UCSD-AML1 (cell line): ENCODE results near the gene INAFM2.

Source experiments
- DNase-seq: peaks from one replicate; lab custom pipeline; 2025; ENCODE audit not compliant: unreplicated experiment; lab: John Stamatoyannopoulos, UW

The INAFM2 gene

GRCh38 chr15:40323239-40323952 is at the start of gene INAFM2:
Gene INAFM2 (plus strand): TSS chr15:40323692. CDS start chr15:40324056, 364 bp downstream.
- peak; percentile 98 for DNase-seq

GRCh38 chr15:40274350-40275274 is 48.9 kb upstream of the INAFM2 start:
- DNase-seq: peak; percentile 87

GRCh38 chr15:40275523-40275922 is 48.0 kb upstream of the INAFM2 start:
- no peak for DNase-seq

- no peak for DNase-seq
Observed at GRCh38 chr15:40275954-40276353, 47.5 kb upstream of the INAFM2 start.

GRCh38 chr15:40276927-40277326 is 46.6 kb upstream of the INAFM2 start:
- no peak for DNase-seq

GRCh38 chr15:40277471-40277870 is 46.0 kb upstream of the INAFM2 start:
- peak; percentile 54 for DNase-seq

- no peak for DNase-seq
Observed at GRCh38 chr15:40278026-40278425, 45.5 kb upstream of the INAFM2 start.

- DNase-seq: peak; percentile 76
Observed at GRCh38 chr15:40279437-40280141, 43.9 kb upstream of the INAFM2 start.

GRCh38 chr15:40280260-40281056 is 43.0 kb upstream of the INAFM2 start:
- no peak for DNase-seq

GRCh38 chr15:40281057-40281800 is 42.3 kb upstream of the INAFM2 start:
- no peak for DNase-seq

GRCh38 chr15:40281801-40282146 is 41.7 kb upstream of the INAFM2 start:
- no peak for DNase-seq

GRCh38 chr15:40282147-40282868 is 41.2 kb upstream of the INAFM2 start:
- DNase-seq: peak; percentile 77

GRCh38 chr15:40282869-40283614 is 40.5 kb upstream of the INAFM2 start, which contains the start of gene ANKRD63:
Gene ANKRD63 (minus strand): TSS chr15:40283064. CDS start chr15:40282586, 478 bp downstream.
- peak; percentile 63 for DNase-seq

GRCh38 chr15:40283615-40284300 is 39.7 kb upstream of the INAFM2 start:
- no peak for DNase-seq

- no peak for DNase-seq
Observed at GRCh38 chr15:40285151-40285550, 38.3 kb upstream of the INAFM2 start.

- no peak for DNase-seq
Observed at GRCh38 chr15:40285554-40286011, 37.9 kb upstream of the INAFM2 start.

- no peak for DNase-seq
Observed at GRCh38 chr15:40286061-40286532, 37.4 kb upstream of the INAFM2 start.

GRCh38 chr15:40286794-40287193 is 36.7 kb upstream of the INAFM2 start:
- DNase-seq: no peak
